ENCODE measurements around the gene FBXW2. TPM values are rescaled to one million over a fixed set of nuclear protein-coding genes. Genes with fewer than 3 reads are reported as not detected.
"Not testable (repeated sequence)": the region's sequence is repeated elsewhere in the genome, so short reads cannot be mapped to it uniquely, and the experiment has no call there.

FBXW2 gene
- total RNA-seq, result 48.2 TPM

DNA sequence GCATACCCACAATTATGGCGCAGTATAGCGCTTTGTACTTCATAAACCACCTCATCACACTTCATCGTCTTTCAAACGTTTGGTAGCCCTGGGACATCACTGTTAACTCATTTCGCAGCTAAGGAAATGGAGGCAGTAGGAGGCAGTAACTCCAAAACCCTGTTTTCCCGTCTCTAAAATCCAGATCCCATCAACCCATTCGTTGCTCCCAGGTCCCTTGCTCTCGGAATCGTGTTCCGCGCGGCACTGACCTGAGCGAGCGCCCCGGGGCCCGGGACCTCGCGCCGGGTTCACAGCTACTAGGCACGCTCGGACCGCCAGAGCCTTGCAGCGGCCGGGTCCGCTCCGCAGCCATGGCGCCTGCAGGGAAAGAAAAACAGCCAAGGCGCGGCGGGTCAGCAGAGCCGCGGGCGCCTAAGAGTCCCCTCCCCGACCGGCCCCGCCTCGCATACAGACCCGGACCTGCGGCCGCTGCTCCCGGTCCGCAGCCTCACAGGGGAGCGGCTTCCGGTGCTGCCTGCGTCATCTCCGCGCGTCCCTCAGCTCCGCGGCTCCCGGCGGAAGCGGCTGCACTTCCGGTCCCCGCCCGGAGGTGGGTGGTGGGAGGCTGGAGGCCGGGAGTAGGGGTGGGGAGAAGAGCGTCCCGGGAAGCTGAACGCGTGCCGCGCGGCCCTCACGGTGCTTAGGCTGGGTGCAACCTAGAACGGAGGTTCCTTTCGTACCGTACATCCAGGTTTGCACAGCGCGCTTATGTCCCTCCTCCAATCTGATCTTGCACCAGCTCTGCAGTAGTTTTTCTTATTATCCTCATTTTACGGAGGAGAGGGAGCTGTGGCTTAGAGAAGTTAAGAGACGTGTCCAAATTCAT lies at the start of gene FBXW2:
Gene FBXW2 (minus strand): TSS at position 519 of the 868 bp plus-strand sequence. CDS start 5,158 bp downstream, outside the sequence.
- peak; percentile 85 for DNase-seq

- DNase-seq, result no peak
Observed at GRCh38 chr9:120841930-120842684, 48.9 kb upstream of the FBXW2 start.

DNA sequence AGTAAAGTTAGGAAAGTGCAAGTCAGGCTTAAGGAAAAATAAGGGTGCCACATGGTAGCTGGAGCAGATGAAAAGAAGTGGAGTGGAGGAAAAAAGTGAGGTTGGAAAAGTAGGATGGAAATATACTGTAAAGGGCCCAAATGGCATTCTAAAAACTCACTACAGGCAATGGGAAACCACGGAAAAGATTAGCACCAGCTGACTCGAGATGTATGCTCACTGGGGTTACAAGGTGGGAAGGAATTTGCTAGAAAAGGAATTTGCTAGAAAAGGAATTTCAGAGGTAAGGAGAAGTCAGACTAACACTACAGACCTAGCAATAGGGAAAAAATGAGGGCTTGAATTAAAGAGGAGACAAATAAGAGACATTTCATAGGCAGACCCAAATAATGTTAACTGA lies 45.9 kb upstream of the FBXW2 start:
- DNase-seq, result no peak

DNA sequence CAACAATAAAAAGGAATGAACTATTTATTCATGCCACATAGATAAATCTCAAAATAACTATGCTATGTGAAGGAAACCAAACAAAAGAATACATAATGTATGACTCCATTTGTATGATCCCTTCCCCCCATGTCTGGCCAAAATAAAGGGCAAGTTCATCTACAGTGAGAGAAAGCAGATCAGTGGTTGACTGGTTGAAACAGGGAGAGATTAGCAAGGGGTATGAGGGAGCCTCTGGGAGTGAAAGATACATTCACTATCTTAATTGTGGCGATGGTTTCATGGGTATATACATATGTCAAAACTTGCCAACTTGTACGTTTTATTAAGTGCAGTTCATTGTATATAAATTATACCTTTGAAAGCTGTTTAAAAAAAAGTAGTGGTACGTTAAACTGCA lies 44.7 kb upstream of the FBXW2 start:
- no peak for DNase-seq

DNA sequence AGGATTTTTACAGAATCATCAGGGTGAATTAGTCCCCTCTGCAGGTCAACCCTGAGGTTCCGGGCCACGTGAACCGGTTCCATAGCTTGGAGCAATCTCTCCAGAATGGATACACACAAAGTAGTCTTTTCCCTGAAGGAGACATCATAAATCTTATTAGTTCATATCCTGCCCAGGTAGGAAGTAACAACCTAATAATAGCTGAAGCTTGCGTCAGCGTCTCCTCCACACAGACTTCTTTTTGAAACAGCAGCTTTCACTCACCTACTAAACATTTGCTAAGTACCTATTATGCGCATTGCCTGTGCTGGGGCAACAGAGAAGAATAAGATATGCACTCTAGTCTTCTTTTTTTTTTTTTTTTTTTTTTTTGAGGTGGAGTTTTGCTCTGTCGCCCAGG lies 40.1 kb upstream of the FBXW2 start:
- DNase-seq, result no peak

DNA sequence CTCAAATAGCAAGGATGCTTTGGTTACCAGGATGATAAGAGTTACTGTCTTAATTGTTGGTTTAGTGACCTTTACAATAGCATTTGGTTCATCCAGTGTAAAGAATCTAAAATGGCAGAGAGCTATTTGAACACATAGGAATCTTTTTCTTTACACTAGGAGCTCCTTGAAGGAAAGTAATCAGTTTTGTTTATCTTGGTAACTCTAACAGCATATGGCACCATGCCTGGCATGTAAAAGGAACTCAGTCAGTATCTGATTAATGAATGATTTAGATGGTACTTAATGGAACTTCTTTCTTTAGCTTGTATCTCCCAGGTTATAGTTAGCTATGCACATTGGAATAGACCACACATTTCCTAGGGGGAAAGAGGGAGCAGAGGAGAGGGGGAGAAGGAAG lies 39.6 kb upstream of the FBXW2 start:
- no peak for DNase-seq

GRCh38 chr9:120830865-120831264 lies 37.6 kb upstream of the FBXW2 start:
- DNase-seq, result no peak

GRCh38 chr9:120830151-120830550 lies 36.9 kb upstream of the FBXW2 start:
- DNase-seq, result no peak

- no peak for DNase-seq
Observed at GRCh38 chr9:120829650-120830049, 36.4 kb upstream of the FBXW2 start.

- no peak for DNase-seq
Observed at GRCh38 chr9:120820095-120820494, 26.9 kb upstream of the FBXW2 start.

DNA sequence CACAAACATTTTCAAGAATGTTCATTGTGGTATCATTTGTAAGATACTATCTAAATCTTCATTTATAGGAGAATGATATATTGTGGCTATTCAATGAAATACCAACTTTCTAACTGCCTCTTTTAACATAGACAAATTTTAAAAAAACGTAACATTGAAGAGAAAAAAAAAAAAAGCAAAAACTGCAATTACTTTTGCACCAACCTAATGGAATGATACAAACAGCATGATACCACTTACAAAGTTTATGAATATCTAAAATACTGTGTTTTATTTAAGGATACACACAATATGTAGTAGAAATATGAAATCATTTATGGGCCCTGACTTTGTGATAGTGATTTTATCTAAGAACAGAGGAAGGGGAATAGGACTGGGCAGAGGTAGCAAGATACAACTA lies 25.4 kb upstream of the FBXW2 start:
- no peak for DNase-seq

- no peak for DNase-seq
Observed at GRCh38 chr9:120815075-120815474, 21.9 kb upstream of the FBXW2 start.

DNA sequence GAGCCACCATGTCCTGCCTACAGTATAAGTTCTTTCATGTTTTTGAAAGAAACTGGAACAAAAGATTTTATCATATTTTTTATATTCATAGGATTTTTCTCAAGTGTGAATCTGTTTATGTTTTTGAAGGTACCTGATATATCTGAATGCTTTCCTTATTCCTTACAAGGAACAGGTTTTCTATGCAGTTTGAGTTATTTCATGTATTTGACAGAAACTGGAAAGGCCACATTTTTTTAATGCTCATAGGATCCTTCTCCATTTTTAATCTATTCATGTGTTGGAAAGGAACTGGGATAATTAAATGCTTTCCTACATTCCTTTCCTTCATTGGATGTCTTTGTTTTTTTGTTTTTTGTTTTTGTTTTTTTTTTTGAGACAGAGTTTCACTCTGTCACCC lies 15.7 kb upstream of the FBXW2 start:
- no peak for DNase-seq

DNA sequence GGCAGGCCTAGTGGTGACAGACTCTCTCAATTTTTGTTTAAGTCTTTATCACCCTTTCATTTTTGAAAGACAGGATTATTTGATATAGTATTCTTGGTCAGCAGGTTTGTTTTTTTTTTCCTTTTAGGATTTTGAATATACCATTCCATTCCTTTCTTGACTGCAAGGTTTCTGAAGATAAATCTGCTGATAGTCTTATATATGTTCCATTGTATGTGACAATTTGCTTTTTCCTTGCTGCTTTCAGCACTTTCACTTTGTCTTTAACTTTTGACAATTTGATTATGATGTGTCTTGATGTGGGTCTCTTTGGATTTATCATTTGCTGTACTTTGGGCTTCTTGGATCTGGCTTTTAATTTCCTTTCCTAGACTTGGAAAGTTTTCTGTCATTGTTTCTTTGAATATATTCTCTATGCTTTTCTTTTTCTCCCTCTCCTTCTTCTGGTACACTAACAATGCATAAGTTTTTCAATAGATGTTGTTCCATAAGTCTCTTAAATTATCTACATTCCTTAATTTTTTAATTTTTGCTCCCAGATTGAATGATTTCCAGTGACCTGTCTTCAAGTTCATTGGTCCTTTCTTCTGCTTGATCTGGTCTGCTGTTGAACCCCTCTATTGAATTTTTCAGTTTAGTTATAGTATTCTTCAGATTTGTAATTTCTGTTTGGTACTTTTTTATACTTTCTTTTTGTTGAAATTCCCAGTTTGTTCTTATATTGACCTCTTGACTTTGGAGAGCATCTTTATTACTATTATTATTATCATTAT lies 14.6 kb upstream of the FBXW2 start:
- no peak for DNase-seq

DNA sequence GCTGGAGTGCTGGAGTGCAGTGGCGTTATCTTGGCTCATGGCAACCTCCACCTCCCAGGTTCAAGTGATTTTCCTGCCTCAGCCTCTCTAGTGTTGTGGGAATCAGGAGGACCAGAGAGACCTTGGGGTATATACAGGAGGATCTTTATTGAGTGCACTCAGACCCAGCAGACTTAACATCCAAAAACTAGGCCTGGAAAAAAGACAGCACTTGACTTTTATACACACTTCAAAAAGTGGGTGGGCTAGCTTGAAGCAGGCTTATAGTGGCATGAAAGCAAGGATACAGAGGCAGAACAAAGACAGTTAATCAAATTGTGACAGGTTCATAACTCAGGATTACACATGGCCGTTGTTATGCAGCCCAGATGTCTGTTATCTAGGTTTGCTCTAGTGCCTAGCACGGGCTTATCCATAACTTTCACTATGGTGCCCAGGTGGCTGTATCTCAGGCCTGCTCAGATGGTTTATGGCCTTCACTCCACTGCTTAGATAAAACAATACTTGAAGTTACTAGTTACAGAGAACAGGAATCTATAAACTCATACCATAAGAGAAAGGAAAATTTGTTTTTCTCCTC lies 11.7 kb upstream of the FBXW2 start:
- not testable (repeated sequence) for DNase-seq

GRCh38 chr9:120801441-120801840 lies 8.2 kb upstream of the FBXW2 start:
- DNase-seq, result no peak

GRCh38 chr9:120791161-120791560 lies 2.1 kb downstream of the FBXW2 start:
- DNase-seq, result no peak

GRCh38 chr9:120787933-120788332 lies 5.3 kb downstream of the FBXW2 start:
- no peak for DNase-seq

DNA sequence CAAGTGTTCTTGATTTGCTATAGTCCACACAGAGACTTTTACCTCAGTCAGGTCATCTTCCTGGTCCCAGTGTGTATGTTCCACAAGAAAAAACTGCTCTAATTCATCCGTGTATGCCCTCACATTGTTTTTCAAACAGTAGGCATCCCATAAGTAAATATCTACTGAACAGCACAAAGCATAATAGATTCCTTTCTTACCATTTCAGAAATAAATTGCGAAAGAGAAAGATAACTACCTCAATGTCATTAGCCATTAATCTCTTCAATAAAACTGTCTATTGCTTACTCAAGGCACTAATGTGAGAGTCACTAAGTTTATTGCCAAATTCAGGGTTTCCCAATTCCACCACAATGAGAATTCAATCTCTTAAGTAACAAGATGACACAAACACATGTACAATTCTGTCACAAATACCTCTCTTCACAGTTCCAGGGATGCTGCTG lies 9.6 kb downstream of the FBXW2 start:
- no peak for DNase-seq

DNA sequence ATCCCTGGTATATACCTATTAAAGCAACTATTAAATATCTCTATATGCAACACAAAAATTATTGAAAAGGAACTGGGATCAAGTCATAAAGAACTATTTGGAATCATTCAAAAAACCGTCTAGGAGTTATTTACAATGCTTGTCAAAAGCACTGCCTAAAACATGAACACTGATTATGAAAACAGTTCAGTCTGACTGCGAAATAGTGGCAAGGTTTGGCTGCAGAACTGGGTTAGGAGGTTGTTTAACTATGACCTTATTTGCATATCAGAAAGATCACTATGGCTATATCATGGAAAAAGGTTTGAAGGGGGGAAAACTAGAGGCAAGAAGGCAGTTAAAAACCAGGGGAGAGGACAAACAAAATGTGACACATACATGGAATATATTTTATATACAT lies 12.0 kb downstream of the FBXW2 start:
- DNase-seq, result no peak

DNA sequence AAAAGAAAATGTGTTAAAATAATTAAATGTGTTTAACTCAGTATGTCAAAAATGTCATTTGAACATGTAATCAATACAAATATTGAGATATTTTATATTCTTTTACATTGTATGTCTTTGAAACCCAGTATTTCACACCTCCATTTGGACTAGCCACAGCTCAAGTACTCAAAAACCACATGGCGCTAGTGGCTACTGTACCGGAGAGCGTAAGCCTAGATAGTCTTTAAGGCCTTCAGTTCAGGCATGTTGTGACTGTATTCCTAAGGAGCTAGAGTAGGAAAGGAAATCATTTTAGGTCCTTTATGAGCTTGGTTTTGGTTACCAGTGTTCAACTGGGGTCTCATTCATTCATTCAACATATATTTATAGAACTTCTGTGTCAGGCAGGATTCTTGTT lies 12.8 kb downstream of the FBXW2 start:
- DNase-seq, result no peak

DNA sequence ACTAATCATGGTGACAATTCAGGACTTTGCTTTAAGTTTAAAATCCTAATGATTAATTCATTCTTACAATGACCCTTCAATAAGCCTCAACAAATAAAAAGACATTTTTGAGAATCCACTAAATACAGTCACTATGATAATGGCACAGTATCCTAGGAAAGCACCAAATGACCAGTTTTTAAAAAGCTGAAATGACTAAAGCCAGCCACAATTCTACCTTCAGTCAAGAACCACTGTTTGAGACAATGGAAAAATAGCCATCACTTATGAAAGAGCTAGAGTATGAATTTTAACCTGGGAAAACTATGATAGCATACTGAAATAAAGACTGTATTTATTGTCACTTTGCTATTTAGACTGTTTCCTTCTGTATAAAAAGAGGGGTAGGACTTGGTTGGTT lies 14.0 kb downstream of the FBXW2 start:
- DNase-seq, result no peak
